RKO (cell line): ENCODE measurements around the gene WFDC10B.
"Not testable (repeated sequence)": the region's sequence is repeated elsewhere in the genome, so short reads cannot be mapped to it uniquely, and the experiment has no call there.

Experiments
- DNase-seq: peaks from one replicate; pipeline ENCODE4 v3.0.0-alpha.2; 2016; ENCODE audit warnings: low spot score

The WFDC10B gene

DNA sequence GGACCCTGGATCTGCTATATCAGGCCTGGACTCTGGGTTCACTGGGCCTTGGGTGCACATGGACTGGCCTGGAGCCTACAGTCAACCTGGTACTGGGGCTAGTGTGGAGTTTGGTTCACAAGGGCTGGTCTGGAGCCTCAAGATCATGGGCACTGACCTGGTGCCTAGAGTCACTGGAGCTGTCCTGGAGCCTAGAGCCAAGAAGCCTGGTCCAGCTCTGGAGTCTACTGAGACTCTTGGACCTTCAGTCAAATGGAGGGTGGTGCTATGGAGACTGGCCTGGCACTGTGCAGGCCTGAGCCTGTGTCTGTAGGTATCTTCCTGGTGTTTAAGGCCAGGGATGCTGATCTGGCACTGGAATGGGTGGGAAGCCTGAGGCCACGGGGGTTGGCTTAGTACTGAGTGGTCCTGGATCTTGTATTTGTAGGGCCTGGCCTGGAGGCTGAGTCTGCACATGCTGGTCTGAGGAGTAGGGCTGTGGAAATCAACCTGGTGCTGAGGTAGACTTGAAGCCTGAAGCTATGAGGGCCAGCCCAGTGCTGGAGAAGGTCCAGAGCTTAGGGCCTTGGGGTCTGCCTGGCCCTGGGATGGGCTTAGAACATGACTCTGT is 57.3 kb downstream of the WFDC10B start:
- no peak for DNase-seq

DNA sequence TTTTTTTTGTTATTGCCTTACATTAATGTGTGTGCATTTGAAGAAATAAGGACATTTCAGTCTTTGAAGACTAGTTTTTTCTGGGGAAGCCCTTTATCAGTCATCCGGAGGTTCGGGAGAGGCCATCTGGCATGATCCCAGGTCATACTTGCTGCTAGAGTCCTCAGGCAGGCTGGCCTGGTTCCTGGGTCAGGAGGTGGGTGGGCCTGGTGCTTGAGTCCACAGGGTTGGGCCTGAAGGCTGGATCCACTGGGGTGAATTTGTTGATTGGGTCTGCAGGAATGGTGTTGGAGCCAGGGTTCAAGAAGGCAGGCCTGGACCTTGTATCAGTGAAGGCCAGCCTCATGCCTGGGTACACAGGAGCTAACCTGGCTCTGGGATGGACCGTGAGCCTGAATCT is 57.9 kb downstream of the WFDC10B start:
- no peak for DNase-seq

GRCh38 chr20:45645869-45646268 is 59.0 kb downstream of the WFDC10B start:
- not testable (repeated sequence) for DNase-seq

GRCh38 chr20:45641076-45641475 is 63.7 kb downstream of the WFDC10B start:
- DNase-seq: not testable (repeated sequence)

- no peak for DNase-seq
Measured at GRCh38 chr20:45639687-45640086, 65.1 kb downstream of the WFDC10B start.

- no peak for DNase-seq
Measured at GRCh38 chr20:45636513-45636912, 68.3 kb downstream of the WFDC10B start.
